HepG2 (cell line): ENCODE measurements around the gene MRPL43. TPM values are rescaled to one million over a fixed set of nuclear protein-coding genes. Genes with fewer than 3 reads are reported as not detected.

Experiments
- BRD4 ChIP-seq: sonication (generic); formaldehyde crosslinking; IDR thresholded peaks from 2 replicates; pipeline ENCODE4 v1.4.0; 2020; ENCODE audit warnings: missing genetic modification reagents
- ELF1 ChIP-seq: sonication (generic); formaldehyde crosslinking; IDR thresholded peaks from 2 replicates; pipeline ENCODE4 v1.4.0; 2020; ENCODE audit warnings: missing genetic modification reagents
- KLF12 ChIP-seq: sonication (generic); formaldehyde crosslinking; IDR thresholded peaks from 2 replicates; pipeline ENCODE4 v1.4.0; 2020; ENCODE audit warnings: missing genetic modification reagents, borderline replicate concordance
- NR1H2 ChIP-seq: sonication (generic); formaldehyde crosslinking; IDR thresholded peaks from 2 replicates; pipeline ENCODE4 v1.8.1; 2022; ENCODE audit warnings: low read depth, missing genetic modification reagents, borderline replicate concordance
- PHF20 ChIP-seq: sonication (generic); formaldehyde crosslinking; IDR thresholded peaks from 2 replicates; pipeline ENCODE4 v1.5.0; 2020; ENCODE audit warnings: mild to moderate bottlenecking, missing genetic modification reagents
- PHF5A ChIP-seq: IDR thresholded peaks from one replicate; pipeline ENCODE4 v1.6.1; 2018; ENCODE audit warnings: low read depth, missing genetic modification reagents; ENCODE audit not compliant: unreplicated experiment
- PPARG ChIP-seq: conservative IDR thresholded peaks from 2 replicates; pipeline ENCODE4 v1.6.1; 2016; ENCODE audit warnings: missing biosample characterization, missing genetic modification reagents
- RFXANK ChIP-seq: IDR thresholded peaks from 2 replicates; pipeline ENCODE4 v1.6.1; 2016
- ZFP62 ChIP-seq: sonication (generic); formaldehyde crosslinking; IDR thresholded peaks from 2 replicates; pipeline ENCODE4 v1.4.0; 2020; ENCODE audit warnings: missing genetic modification reagents
- ZNF329 ChIP-seq: sonication (generic); formaldehyde crosslinking; IDR thresholded peaks from 2 replicates; pipeline ENCODE4 v1.9.0; 2021; ENCODE audit warnings: low read depth, mild to moderate bottlenecking, missing genetic modification reagents
- ZNF543 ChIP-seq: sonication (generic); formaldehyde crosslinking; IDR thresholded peaks from 2 replicates; pipeline ENCODE4 v1.4.0; 2020; ENCODE audit warnings: mild to moderate bottlenecking, missing genetic modification reagents
- ZNF781 ChIP-seq: sonication (generic); formaldehyde crosslinking; IDR thresholded peaks from 2 replicates; pipeline ENCODE4 v1.5.1; 2020; ENCODE audit warnings: borderline replicate concordance, mild to moderate bottlenecking, missing genetic modification reagents; ENCODE audit errors: not compliant biosample characterization
- ZNF878 ChIP-seq: sonication (generic); formaldehyde crosslinking; IDR thresholded peaks from 2 replicates; pipeline ENCODE4 v1.8.1; 2023; ENCODE audit warnings: mild to moderate bottlenecking, missing genetic modification reagents, moderate library complexity
- ZSCAN20 ChIP-seq: sonication (generic); formaldehyde crosslinking; IDR thresholded peaks from 2 replicates; pipeline ENCODE4 v1.4.0; 2020; ENCODE audit warnings: missing genetic modification reagents, mild to moderate bottlenecking, borderline replicate concordance
- polyA plus RNA-seq, 8 experiments: library from polyadenylated mRNA; depleted of rRNA in 3 of 8; stranded (reverse) in 7 of 8; unstranded in 1 of 8; fragments of >200 nt; fragmentation: Illumina TruSeq in 4 of 8; extraction: Trizol in 4 of 8; gene quantifications; 2 replicates each; pipeline versions ENCODE4 v1.2.1 to v1.2.3, GENCODE V29; 2011 to 2016; ENCODE audit warnings: low read depth in 4 of 8, missing spikeins in 1 of 8, mixed read lengths in 1 of 8; ENCODE audit not compliant: insufficient read depth in 1 of 8
- total RNA-seq, 5 experiments: library from RNA; depleted of rRNA; stranded (reverse); fragments of >200 nt; fragmentation: Illumina TruSeq; extraction: Trizol; gene quantifications; 2 replicates each; pipeline ENCODE4 v1.2.3, GENCODE V29; 2016; ENCODE audit warnings: low read depth in 1 of 5
- TF ChIP-seq, protein P1 (sequence below): sonication (generic); formaldehyde crosslinking; IDR thresholded peaks from 2 replicates; pipeline ENCODE4 v1.5.0; 2020; ENCODE audit warnings: mild to moderate bottlenecking, missing genetic modification reagents, borderline replicate concordance
- TF ChIP-seq, protein P2 (sequence below): sonication (generic); formaldehyde crosslinking; IDR thresholded peaks from 2 replicates; pipeline ENCODE4 v1.8.0; 2022; ENCODE audit warnings: mild to moderate bottlenecking, missing genetic modification reagents; ENCODE audit not compliant: insufficient replicate concordance
- TF ChIP-seq, protein P3 (sequence below): sonication (generic); formaldehyde crosslinking; conservative IDR thresholded peaks from 2 replicates; pipeline ENCODE4 v1.4.0; 2020; ENCODE audit warnings: missing genetic modification reagents
- TF ChIP-seq, protein P4 (sequence below): IDR thresholded peaks from 2 replicates; pipeline ENCODE4 v1.6.1; 2016
- TF ChIP-seq, protein P5 (sequence below): IDR thresholded peaks from 2 replicates; pipeline ENCODE4 v1.6.1; 2016; ENCODE audit warnings: missing compliant biosample characterization, missing genetic modification reagents, borderline replicate concordance

MRPL43 gene
- total and polyA plus RNA-seq, 2 of the 13 experiments (the other 11 are each of a cell fraction or from before 2014, with no cell fraction given), result 71.0 to 73.7 TPM

DNA sequence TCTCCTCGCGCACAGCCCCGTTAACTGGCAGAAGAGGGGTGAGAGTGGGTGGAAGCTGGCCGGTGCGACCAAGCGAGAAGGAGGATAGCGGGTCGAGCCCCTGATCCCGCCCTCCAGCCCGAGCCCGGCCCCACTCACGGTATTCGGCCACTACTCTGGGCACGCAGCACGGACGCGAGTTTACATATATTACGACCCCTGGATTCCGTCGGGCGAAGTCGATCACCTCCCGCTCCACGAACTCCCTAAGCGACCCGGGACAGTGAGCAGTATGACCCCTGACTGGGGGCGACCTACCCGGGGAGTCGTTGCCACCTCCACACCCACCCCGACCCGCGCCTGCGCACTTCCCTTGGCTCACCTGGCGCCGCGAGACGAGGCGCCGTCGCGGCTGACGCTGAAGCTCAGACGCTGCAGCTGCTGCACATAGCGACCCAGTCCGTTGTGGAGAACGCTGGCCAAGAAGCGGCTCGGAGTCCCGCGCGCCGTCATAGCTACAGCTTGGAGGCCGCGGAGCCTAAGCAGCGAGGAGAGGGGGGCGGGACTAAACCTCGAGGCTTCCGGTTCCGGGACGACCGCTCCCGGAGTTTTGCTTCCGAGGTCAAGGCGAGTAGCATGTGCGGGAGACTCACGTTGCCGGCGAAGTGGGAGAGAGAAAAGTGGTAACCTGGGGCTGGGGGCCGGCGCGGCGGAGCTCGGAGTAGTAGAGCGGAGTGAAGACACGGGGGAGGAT, at the start of gene MRPL43, which contains the start of gene TWNK (continued):
- TF ChIP-seq, protein P1, sequence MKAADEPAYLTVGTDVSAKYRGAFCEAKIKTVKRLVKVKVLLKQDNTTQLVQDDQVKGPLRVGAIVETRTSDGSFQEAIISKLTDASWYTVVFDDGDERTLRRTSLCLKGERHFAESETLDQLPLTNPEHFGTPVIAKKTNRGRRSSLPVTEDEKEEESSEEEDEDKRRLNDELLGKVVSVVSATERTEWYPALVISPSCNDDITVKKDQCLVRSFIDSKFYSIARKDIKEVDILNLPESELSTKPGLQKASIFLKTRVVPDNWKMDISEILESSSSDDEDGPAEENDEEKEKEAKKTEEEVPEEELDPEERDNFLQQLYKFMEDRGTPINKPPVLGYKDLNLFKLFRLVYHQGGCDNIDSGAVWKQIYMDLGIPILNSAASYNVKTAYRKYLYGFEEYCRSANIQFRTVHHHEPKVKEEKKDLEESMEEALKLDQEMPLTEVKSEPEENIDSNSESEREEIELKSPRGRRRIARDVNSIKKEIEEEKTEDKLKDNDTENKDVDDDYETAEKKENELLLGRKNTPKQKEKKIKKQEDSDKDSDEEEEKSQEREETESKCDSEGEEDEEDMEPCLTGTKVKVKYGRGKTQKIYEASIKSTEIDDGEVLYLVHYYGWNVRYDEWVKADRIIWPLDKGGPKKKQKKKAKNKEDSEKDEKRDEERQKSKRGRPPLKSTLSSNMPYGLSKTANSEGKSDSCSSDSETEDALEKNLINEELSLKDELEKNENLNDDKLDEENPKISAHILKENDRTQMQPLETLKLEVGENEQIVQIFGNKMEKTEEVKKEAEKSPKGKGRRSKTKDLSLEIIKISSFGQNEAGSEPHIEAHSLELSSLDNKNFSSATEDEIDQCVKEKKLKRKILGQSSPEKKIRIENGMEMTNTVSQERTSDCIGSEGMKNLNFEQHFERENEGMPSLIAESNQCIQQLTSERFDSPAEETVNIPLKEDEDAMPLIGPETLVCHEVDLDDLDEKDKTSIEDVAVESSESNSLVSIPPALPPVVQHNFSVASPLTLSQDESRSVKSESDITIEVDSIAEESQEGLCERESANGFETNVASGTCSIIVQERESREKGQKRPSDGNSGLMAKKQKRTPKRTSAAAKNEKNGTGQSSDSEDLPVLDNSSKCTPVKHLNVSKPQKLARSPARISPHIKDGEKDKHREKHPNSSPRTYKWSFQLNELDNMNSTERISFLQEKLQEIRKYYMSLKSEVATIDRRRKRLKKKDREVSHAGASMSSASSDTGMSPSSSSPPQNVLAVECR, result peak; percentile 97
- peak; percentile 49; the same call in 1 of the 2 replicates for TF ChIP-seq ZNF543 (CRISPR knock-in tag)
- peak; percentile 72; the same call in 1 of the 2 replicates for TF ChIP-seq ELF1
- TF ChIP-seq PHF20 (CRISPR knock-in tag), result peak; percentile 91
- 0 out of 2 replicates have a peak, but pooled peaks have one; percentile 30 for TF ChIP-seq ZNF329 (CRISPR knock-in tag)
- peak; percentile 20; the same call in 1 of the 2 replicates for TF ChIP-seq ZSCAN20 (CRISPR knock-in tag)
- TF ChIP-seq, protein P2, sequence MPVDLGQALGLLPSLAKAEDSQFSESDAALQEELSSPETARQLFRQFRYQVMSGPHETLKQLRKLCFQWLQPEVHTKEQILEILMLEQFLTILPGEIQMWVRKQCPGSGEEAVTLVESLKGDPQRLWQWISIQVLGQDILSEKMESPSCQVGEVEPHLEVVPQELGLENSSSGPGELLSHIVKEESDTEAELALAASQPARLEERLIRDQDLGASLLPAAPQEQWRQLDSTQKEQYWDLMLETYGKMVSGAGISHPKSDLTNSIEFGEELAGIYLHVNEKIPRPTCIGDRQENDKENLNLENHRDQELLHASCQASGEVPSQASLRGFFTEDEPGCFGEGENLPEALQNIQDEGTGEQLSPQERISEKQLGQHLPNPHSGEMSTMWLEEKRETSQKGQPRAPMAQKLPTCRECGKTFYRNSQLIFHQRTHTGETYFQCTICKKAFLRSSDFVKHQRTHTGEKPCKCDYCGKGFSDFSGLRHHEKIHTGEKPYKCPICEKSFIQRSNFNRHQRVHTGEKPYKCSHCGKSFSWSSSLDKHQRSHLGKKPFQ (CRISPR knock-in tag), result no peak
- no peak for TF ChIP-seq NR1H2 (CRISPR knock-in tag)
- TF ChIP-seq PPARG (CRISPR knock-in tag), result no peak
- no peak for TF ChIP-seq RFXANK
- peak; percentile 66 for TF ChIP-seq ZNF781 (CRISPR knock-in tag)
- TF ChIP-seq BRD4, result peak; percentile 51; the same call in 1 of the 2 replicates
- TF ChIP-seq, protein P3, sequence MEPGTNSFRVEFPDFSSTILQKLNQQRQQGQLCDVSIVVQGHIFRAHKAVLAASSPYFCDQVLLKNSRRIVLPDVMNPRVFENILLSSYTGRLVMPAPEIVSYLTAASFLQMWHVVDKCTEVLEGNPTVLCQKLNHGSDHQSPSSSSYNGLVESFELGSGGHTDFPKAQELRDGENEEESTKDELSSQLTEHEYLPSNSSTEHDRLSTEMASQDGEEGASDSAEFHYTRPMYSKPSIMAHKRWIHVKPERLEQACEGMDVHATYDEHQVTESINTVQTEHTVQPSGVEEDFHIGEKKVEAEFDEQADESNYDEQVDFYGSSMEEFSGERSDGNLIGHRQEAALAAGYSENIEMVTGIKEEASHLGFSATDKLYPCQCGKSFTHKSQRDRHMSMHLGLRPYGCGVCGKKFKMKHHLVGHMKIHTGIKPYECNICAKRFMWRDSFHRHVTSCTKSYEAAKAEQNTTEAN (CRISPR knock-in tag), result peak; percentile 30; the same call in 1 of the 2 replicates
- peak; percentile 55; the same call in 1 of the 2 replicates for TF ChIP-seq KLF12 (CRISPR knock-in tag)
- TF ChIP-seq PHF5A (CRISPR knock-in tag), result no peak
- TF ChIP-seq ZFP62 (CRISPR knock-in tag), result no peak
- TF ChIP-seq, protein P4, sequence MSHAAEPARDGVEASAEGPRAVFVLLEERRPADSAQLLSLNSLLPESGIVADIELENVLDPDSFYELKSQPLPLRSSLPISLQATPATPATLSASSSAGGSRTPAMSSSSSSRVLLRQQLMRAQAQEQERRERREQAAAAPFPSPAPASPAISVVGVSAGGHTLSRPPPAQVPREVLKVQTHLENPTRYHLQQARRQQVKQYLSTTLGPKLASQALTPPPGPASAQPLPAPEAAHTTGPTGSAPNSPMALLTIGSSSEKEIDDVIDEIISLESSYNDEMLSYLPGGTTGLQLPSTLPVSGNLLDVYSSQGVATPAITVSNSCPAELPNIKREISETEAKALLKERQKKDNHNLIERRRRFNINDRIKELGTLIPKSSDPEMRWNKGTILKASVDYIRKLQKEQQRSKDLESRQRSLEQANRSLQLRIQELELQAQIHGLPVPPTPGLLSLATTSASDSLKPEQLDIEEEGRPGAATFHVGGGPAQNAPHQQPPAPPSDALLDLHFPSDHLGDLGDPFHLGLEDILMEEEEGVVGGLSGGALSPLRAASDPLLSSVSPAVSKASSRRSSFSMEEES, result no peak; the same call in none of the 2 replicates
- TF ChIP-seq, protein P5, sequence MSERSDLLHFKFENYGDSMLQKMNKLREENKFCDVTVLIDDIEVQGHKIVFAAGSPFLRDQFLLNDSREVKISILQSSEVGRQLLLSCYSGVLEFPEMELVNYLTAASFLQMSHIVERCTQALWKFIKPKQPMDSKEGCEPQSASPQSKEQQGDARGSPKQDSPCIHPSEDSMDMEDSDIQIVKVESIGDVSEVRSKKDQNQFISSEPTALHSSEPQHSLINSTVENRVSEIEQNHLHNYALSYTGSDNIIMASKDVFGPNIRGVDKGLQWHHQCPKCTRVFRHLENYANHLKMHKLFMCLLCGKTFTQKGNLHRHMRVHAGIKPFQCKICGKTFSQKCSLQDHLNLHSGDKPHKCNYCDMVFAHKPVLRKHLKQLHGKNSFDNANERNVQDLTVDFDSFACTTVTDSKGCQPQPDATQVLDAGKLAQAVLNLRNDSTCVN (CRISPR knock-in tag), result 0 out of 2 replicates have a peak, but pooled peaks have one; percentile 32
- no peak for TF ChIP-seq ZNF878 (CRISPR knock-in tag)
